HEK293 (cell line): ENCODE measurements around the gene PCK1.

Experiments
- CTCF ChIA-PET: fragments of 350-600 bp; formaldehyde crosslinking; extraction: SDS; loops from one replicate; lab custom pipeline; 2021; ENCODE audit warnings: antibody characterized with exemption; lab: Yijun Ruan, JAX
- POLR2A ChIA-PET: fragments of 300-600 bp; formaldehyde crosslinking; extraction: SDS; loops from one replicate; lab custom pipeline; 2020; ENCODE audit warnings: antibody characterized with exemption, inconsistent platforms; lab: Yijun Ruan, JAX
- H3K27ac ChIP-seq: fragments of 200-500 bp; sonication (Bioruptor generic); 2 replicates; pipeline ENCODE4 v1.5.1; 2014; ENCODE audit warnings: low read depth, low read length, control low read depth, inconsistent platforms; ENCODE audit errors: extremely low read depth
- H3K36me3 ChIP-seq, 2 experiments: fragments of 200-500 bp in 1 of 2; sonication (Bioruptor generic) in 1 of 2; 1 replicate in 1 of 2; 2 replicates in 1 of 2; pipeline ENCODE4 v1.5.1; 2014 to 2017; ENCODE audit warnings: inconsistent platforms in 2 of 2, low read length in 2 of 2; ENCODE audit not compliant: control insufficient read depth in 2 of 2, insufficient read depth in 1 of 2
- H3K4me1 ChIP-seq: fragments of 200-500 bp; sonication (Bioruptor generic); 2 replicates; pipeline ENCODE4 v1.5.1; 2014; ENCODE audit warnings: mild to moderate bottlenecking, low read length, inconsistent platforms; ENCODE audit not compliant: control insufficient read depth, insufficient read depth
- H3K4me3 ChIP-seq: 2 replicates; pipeline ENCODE4 v1.5.1; 2011; ENCODE audit warnings: low read depth, mild to moderate bottlenecking, control low read depth, low read length, moderate library complexity
- H3K9me3 ChIP-seq: fragments of 200-500 bp; sonication (Bioruptor generic); 2 replicates; pipeline ENCODE4 v1.5.1; 2014; ENCODE audit warnings: low read depth, low read length, inconsistent platforms; ENCODE audit not compliant: control insufficient read depth, insufficient read depth
- BCL11B ChIP-seq: fragments of 450-650 bp; formaldehyde crosslinking; IDR thresholded peaks from 2 replicates; pipeline ENCODE4 v1.5.1; 2016; ENCODE audit warnings: low read depth, missing biosample characterization, missing genetic modification characterization
- BCL6B ChIP-seq: fragments of 450-650 bp; formaldehyde crosslinking; IDR thresholded peaks from 2 replicates; pipeline ENCODE4 v1.5.1; 2017; ENCODE audit warnings: missing biosample characterization, missing genetic modification characterization
- ZBTB49 ChIP-seq: fragments of 450-650 bp; formaldehyde crosslinking; IDR thresholded peaks from 2 replicates; pipeline ENCODE4 v1.5.1; 2016; ENCODE audit warnings: missing biosample characterization, missing genetic modification characterization, low read depth
- ZFP41 ChIP-seq: fragments of 450-650 bp; formaldehyde crosslinking; IDR thresholded peaks from 2 replicates; pipeline ENCODE4 v1.5.1; 2016; ENCODE audit warnings: missing biosample characterization, missing genetic modification characterization, borderline replicate concordance
- ZNF138 ChIP-seq: fragments of 450-650 bp; formaldehyde crosslinking; IDR thresholded peaks from 2 replicates; pipeline ENCODE4 v1.5.1; 2016; ENCODE audit warnings: missing biosample characterization, missing genetic modification characterization, borderline replicate concordance
- ZNF148 ChIP-seq: fragments of 450-650 bp; formaldehyde crosslinking; IDR thresholded peaks from 2 replicates; pipeline ENCODE4 v1.5.0; 2017; ENCODE audit warnings: missing biosample characterization, missing genetic modification characterization, borderline replicate concordance
- ZNF174 ChIP-seq: fragments of 450-650 bp; formaldehyde crosslinking; IDR thresholded peaks from 2 replicates; pipeline ENCODE4 v1.5.0; 2017; ENCODE audit warnings: missing biosample characterization, mild to moderate bottlenecking, missing genetic modification characterization
- ZNF211 ChIP-seq: fragments of 450-650 bp; formaldehyde crosslinking; IDR thresholded peaks from 2 replicates; pipeline ENCODE4 v1.5.1; 2016; ENCODE audit warnings: low read depth, missing biosample characterization, missing genetic modification characterization
- ZNF266 ChIP-seq: fragments of 450-650 bp; formaldehyde crosslinking; IDR thresholded peaks from 2 replicates; pipeline ENCODE4 v1.5.1; 2016; ENCODE audit warnings: missing biosample characterization, missing genetic modification characterization, low read depth
- ZNF518A ChIP-seq: fragments of 450-650 bp; formaldehyde crosslinking; conservative IDR thresholded peaks from 2 replicates; pipeline ENCODE4 v1.5.1; 2016; ENCODE audit warnings: low read depth, missing biosample characterization, missing genetic modification characterization
- ZNF561 ChIP-seq: fragments of 450-650 bp; IDR thresholded peaks from 2 replicates; pipeline ENCODE4 v1.5.1; 2018; ENCODE audit warnings: missing biosample characterization, missing genetic modification characterization, borderline replicate concordance
- ZNF600 ChIP-seq: fragments of 450-650 bp; formaldehyde crosslinking; IDR thresholded peaks from 2 replicates; pipeline ENCODE4 v1.5.1; 2016; ENCODE audit warnings: missing biosample characterization, missing genetic modification characterization
- ZNF692 ChIP-seq: fragments of 450-650 bp; formaldehyde crosslinking; IDR thresholded peaks from 2 replicates; pipeline ENCODE4 v1.5.1; 2016; ENCODE audit warnings: missing biosample characterization, missing genetic modification characterization
- ZNF701 ChIP-seq: fragments of 450-650 bp; formaldehyde crosslinking; IDR thresholded peaks from 2 replicates; pipeline ENCODE4 v1.5.1; 2016; ENCODE audit warnings: missing biosample characterization, missing genetic modification characterization
- ZNF843 ChIP-seq: fragments of 450-650 bp; formaldehyde crosslinking; IDR thresholded peaks from 2 replicates; pipeline ENCODE4 v1.5.1; 2016; ENCODE audit warnings: missing biosample characterization, missing genetic modification characterization

PCK1 gene

GRCh38 chr20:57532104-57532503 lies 28.8 kb upstream of the PCK1 start:
- Histone ChIP-seq H3K4me1 (no peaks in the 10 kb centered on the region), H3K36me3 (no peaks in the 10 kb centered on the region), H3K27ac (no peak overlapping the region), H3K9me3 (no peaks in the 10 kb centered on the region), H3K4me3 (no peak overlapping the region)
- TF ChIP-seq ZNF701 (tag by site-specific recombination) (no peak), BCL11B (tag by site-specific recombination) (no peak), ZNF600 (no peak), ZNF148 (no peak), ZNF211 (tag by site-specific recombination) (no peak), ZFP41 (tag by site-specific recombination) (no peak), ZBTB49 (tag by site-specific recombination) (no peak), ZNF266 (tag by site-specific recombination) (no peak), ZNF843 (no peak), ZNF138 (tag by site-specific recombination) (no peak), ZNF518A (tag by site-specific recombination) (no peak), BCL6B (tag by site-specific recombination) (no peak), ZNF561 (tag by site-specific recombination) (no peak), ZNF174 (tag by site-specific recombination) (no peak), ZNF692 (tag by site-specific recombination) (no peak)
- ChIA-PET CTCF (interaction anchor here (0.5 to 1.4 kb wide), 7 partner anchors 13 to 677 kb away, joined by 3 to 4 read pairs (median 3); no protein-coding TSS in a partner anchor), POLR2A (no interaction called here)
